Large intestine (tissue), 3 donors: ENCODE measurements around the gene ZBTB7A. TPM values are rescaled to one million over a fixed set of nuclear protein-coding genes. Genes with fewer than 3 reads are reported as not detected.

Experiments used
- DNase-seq, 2 donors: peaks; one replicate each; pipeline versions ENCODE4 v3.0.0 to v3.0.0-alpha.2; 2013
- H3K27ac ChIP-seq: one replicate; pipeline ENCODE4 v1.5.1; 2013; ENCODE audit warnings: low read length
- H3K27me3 ChIP-seq: 2 replicates; pipeline ENCODE4 v1.6.1; 2013; ENCODE audit warnings: low read length; ENCODE audit not compliant: control insufficient read depth, insufficient read depth
- H3K36me3 ChIP-seq: 2 replicates; pipeline ENCODE4 v1.6.1; 2013; ENCODE audit warnings: low read length; ENCODE audit not compliant: control insufficient read depth, insufficient read depth
- H3K4me1 ChIP-seq: one replicate; pipeline ENCODE4 v1.6.1; 2013; ENCODE audit warnings: low read length; ENCODE audit not compliant: control insufficient read depth, insufficient read depth
- H3K4me3 ChIP-seq: one replicate; pipeline ENCODE4 v1.5.1; 2013; ENCODE audit warnings: low read length
- H3K9me3 ChIP-seq: one replicate; pipeline ENCODE4 v1.6.1; 2013; ENCODE audit warnings: mild to moderate bottlenecking, low read depth, low read length, moderate library complexity; ENCODE audit not compliant: control insufficient read depth
- WGBS: methylation state at CpG from one replicate; pipeline ENCODE4 v1.1.5; 2013; ENCODE audit warnings: low lambda C conversion rate; ENCODE audit not compliant: insufficient coverage; 5-methylcytosine and 5-hydroxymethylcytosine counted together
- polyA plus RNA-seq: library from polyadenylated mRNA; unstranded; fragments of 120-200 nt; gene quantifications from one replicate; pipeline ENCODE4 v1.2.1, GENCODE V29; 2013

Gene ZBTB7A
- polyA plus RNA-seq, 1 donor: 34.1 TPM

DNA sequence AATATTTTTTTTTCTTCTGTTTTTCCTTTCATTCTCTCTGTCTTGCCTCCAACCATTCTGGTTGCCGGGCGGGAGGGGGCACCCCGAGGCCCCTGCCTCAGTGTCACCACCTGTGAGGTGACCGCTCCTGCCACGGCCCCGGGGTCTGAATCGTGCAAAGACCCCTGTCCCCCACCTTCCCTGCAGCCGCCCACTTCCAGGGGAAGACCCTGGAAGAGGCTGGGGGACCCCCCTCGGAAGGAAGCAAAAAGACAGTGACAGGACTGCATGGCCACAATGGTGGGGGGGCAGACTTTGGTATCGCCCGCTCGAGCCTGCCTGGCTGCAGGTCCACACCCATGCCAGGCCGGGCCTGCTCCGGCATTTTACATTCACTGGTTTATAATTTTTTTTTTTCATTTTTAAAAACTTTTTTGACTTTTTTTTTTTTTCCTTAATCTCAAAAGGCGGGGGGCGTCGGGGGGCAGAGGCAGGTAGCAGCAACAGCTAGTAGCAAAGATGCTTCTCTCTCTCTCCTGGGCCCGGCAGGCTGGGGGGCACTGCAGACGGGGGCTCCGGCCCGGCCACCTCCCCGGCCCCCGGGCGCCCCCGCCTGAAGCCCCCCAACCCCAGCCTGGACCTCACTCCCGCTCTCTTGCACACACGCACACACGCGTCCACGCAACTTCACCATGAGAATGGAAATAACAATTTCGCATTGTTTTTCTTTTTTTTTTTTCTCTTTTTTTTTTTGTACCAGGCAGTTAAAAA is 22.6 kb downstream of the ZBTB7A start:
- H3K4me1 ChIP-seq: peaks cover 13% of the 10 kb centered on the region
- H3K9me3 ChIP-seq: peaks cover 2% of the 10 kb centered on the region
- WGBS: 78% methylated on average over 6 of the region's 31 CpGs
- no peak for DNase-seq
- H3K36me3 ChIP-seq: peaks cover 41% of the 10 kb centered on the region
- H3K27me3 ChIP-seq: no peaks in the 10 kb centered on the region
- no peak overlapping the region for H3K27ac ChIP-seq
- H3K4me3 ChIP-seq: no peak overlapping the region

DNA sequence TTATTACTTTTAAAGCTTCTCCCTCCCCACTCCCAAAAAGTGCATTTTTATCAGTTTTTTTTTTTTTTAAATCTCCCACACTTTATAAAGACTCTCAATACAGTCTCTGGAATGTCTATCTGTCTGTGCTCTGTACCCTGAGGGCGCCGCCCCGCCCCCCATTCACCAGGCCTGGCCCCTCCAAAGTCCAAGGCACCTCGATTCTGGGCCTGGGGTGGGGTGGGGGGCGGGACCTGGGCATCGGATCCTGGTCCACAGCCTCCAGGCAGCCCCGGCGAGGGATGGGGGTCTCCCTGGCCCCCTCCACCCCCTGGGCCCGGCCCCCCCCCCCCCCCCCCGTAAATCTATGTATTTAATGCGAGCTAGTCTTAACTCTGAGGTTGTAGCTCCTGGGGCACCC is 23.3 kb downstream of the ZBTB7A start:
- peaks cover 17% of the 10 kb centered on the region for H3K4me1 ChIP-seq
- H3K9me3 ChIP-seq: peaks cover 6% of the 10 kb centered on the region
- WGBS: no CpG with 5 or more reads among the region's 11 CpGs
- peak; percentile 51 to 72 for DNase-seq
- no peak overlapping the region for H3K27ac ChIP-seq
- H3K4me3 ChIP-seq: no peak overlapping the region
- peaks cover 42% of the 10 kb centered on the region for H3K36me3 ChIP-seq
- H3K27me3 ChIP-seq: no peaks in the 10 kb centered on the region

DNA sequence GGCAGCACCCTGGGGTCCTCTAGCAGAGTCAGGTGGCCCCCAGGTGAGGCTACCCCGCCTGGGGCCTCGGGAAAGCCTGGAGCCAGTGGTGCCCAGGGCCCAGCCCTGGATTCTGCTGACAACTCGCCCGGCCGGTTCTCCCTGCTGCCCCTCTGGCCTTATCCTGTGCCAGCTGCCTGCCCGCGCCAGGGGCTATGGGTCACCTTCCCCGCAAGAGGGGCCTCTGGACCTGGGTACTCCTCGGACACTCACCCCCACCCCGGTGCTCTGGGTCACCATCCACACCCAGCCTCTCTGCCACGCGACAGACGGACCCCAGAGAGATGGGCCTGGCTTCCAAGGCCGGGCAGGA is 24.0 kb downstream of the ZBTB7A start:
- WGBS: no CpG with 5 or more reads among the region's 14 CpGs
- Histone ChIP-seq H3K27me3 (no peaks in the 10 kb centered on the region), H3K27ac (peak overlapping the region; percentile 45), H3K4me3 (no peak overlapping the region), H3K4me1 (peaks cover 17% of the 10 kb centered on the region), H3K36me3 (peaks cover 39% of the 10 kb centered on the region), H3K9me3 (peaks cover 7% of the 10 kb centered on the region)
- peak in 1 of 2 donors; percentile 34 for DNase-seq

DNA sequence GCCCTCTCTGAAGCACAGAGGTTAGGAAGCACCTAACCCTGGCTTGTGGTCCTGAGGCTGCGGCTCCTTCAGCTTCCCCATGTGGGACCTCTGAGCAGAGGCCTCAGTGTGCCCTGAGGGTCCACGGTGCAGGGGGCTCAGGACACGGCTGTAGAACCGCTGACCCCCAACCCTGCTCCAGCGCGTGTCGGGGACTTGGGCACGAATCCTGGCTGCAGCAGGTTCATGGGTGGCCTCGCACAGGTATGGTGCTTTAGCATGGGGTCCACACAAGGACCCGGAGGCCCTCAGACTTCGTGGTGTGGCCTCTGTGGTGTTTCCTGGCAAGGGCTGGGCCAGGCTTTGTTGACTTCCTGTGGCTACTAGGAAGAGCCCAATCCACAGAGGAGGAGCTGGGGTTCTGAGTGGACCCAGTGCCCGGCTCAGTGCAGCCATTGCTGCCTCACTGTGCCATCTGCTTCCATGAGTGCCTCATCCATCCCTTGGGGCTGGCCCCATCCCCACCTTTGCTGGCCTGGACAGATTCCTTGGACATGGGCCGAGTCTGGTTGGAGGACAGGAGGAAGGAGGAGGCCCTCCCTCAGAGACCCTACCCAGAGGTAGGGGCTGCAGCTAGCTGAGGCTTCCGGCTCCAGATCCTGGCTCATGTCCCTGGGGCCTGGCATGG is 24.5 kb downstream of the ZBTB7A start:
- Histone ChIP-seq H3K27me3 (no peaks in the 10 kb centered on the region), H3K4me1 (peaks cover 17% of the 10 kb centered on the region), H3K27ac (peak overlapping the region; percentile 45), H3K36me3 (peaks cover 39% of the 10 kb centered on the region), H3K4me3 (no peak overlapping the region), H3K9me3 (peaks cover 9% of the 10 kb centered on the region)
- no peak for DNase-seq
- WGBS: no CpG with 5 or more reads among the region's 14 CpGs

DNA sequence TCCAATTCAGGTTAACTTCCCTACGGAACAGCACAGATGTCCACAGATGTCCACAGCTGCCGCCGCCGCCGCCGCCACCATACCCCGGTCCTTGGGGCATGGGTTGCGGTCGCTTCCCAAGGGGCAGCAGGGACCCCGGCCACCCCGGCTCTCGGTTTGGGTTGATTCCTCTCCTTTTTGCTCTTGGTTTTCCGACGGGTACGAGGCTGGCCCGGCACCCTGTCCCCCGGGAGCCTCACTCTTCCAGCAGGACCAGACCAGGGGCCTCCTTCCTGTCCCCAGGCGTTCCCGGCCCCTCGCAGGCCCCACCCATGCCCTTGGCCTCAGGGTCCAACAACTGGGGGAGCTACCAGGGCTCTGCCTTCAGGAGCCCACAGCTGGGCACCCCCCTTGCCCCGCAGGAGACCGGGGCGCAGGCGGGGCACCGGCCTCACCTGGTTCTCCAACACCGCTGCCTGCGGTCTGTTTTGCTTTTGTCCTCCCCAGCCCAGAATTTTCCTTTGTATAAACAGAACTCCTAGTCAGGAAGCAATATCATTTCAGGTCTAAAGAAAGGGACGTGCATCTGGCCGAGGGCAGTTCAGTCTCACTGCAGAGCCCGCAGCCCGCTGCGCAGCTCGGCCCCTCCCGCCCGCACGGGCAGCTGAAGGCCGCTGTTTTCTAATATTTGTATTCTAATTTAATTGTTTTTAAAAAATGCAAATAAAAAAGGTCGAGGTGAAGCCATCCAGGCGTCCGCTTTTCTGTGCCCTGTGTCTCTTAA is 27.9 kb downstream of the ZBTB7A start:
- Histone ChIP-seq H3K27me3 (no peaks in the 10 kb centered on the region), H3K27ac (no peak overlapping the region), H3K4me1 (peaks cover 12% of the 10 kb centered on the region), H3K4me3 (no peak overlapping the region), H3K36me3 (peaks cover 48% of the 10 kb centered on the region), H3K9me3 (peaks cover 20% of the 10 kb centered on the region)
- no CpG with 5 or more reads among the region's 40 CpGs for WGBS
- no peak for DNase-seq

DNA sequence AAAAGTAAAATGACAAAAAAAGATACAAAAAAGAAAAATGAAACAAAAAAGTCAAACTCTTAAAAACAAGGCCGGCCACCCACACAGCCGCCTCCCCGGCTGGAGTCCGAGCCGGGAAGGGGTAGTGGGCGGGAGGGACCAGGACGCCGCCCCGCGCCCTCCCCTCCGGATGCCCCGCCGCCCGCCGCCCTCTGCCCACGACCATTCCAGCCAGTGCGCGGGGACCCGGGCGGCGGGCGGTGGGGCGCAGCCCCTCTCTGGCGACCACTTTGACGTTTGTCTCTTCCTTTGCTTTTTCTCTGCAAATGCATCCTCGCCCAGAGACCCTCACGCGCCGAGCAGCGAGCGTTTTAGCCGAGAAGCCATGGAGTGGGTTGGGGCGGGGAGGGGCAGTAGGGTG is 28.6 kb downstream of the ZBTB7A start:
- Histone ChIP-seq H3K36me3 (peaks cover 53% of the 10 kb centered on the region), H3K27me3 (no peaks in the 10 kb centered on the region), H3K27ac (no peak overlapping the region), H3K9me3 (peaks cover 20% of the 10 kb centered on the region), H3K4me1 (peaks cover 11% of the 10 kb centered on the region), H3K4me3 (no peak overlapping the region)
- WGBS: no CpG with 5 or more reads among the region's 33 CpGs
- DNase-seq: no peak

DNA sequence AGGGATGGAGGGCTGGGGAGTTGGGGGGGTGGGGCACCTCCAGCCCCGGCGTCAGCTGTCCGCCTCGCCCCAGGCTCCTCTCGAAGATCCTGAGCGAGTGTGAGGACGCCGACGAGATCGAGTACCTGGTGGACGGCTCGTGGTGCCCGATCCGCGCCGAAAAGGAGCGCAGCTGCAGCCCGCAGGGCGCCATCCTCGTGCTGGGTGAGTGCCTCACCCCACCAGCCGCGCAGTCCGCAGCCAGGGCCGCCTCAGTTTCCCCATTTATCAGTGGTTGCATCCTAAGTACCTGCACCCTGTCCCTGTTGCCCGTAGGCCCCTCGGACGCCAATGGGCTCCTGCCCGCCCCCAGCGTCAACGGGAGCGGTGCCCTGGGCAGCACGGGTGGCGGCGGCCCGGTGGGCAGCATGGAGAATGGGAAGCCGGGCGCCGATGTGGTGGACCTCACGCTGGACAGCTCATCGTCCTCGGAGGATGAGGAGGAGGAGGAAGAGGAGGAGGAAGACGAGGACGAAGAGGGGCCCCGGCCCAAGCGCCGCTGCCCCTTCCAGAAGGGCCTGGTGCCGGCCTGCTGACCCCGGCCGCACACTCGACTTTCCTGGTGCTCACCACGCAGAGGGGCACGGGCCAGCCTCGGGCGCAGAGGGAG is 29.3 kb downstream of the ZBTB7A start:
- H3K4me3 ChIP-seq: no peak overlapping the region
- H3K27ac ChIP-seq: no peak overlapping the region
- peaks cover 57% of the 10 kb centered on the region for H3K36me3 ChIP-seq
- peaks cover 5% of the 10 kb centered on the region for H3K4me1 ChIP-seq
- no CpG with 5 or more reads among the region's 54 CpGs for WGBS
- no peaks in the 10 kb centered on the region for H3K27me3 ChIP-seq
- DNase-seq: no peak
- peaks cover 20% of the 10 kb centered on the region for H3K9me3 ChIP-seq

DNA sequence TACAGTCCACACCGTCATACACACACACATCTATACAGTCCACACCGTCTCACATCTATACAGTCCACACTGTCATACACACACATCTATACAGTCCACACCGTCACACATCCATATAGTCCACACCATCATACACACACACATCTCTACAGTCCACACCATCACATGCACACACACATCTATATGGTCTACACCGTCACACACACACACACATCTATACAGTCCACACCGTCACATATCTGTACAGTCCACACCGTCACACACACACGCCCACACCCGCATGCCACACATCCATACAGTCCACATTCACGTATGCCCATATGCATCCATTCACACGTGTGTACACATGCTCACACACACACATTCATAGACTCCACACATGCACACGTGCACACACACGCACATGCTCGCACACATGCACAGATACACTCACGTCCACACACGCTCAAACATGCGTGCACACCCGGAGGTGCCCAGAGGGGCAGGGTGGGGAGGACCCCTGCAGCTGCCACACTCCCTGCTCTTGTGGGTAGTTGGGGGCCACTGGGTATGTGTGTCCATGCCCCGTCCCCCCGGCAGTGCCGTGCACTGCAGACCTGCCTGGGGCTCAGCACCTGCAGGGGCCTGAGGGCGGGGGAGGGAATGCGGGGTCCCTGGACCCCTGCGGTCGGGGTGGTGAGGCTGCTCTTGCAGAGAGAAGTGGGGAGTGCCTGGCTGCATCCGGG is 30.0 kb downstream of the ZBTB7A start:
- H3K4me1 ChIP-seq: peaks cover 4% of the 10 kb centered on the region
- DNase-seq: no peak
- WGBS: 100% methylated on average over 2 of the region's 25 CpGs
- H3K4me3 ChIP-seq: no peak overlapping the region
- H3K9me3 ChIP-seq: peaks cover 20% of the 10 kb centered on the region
- H3K27me3 ChIP-seq: no peaks in the 10 kb centered on the region
- H3K27ac ChIP-seq: no peak overlapping the region
- H3K36me3 ChIP-seq: peaks cover 62% of the 10 kb centered on the region

DNA sequence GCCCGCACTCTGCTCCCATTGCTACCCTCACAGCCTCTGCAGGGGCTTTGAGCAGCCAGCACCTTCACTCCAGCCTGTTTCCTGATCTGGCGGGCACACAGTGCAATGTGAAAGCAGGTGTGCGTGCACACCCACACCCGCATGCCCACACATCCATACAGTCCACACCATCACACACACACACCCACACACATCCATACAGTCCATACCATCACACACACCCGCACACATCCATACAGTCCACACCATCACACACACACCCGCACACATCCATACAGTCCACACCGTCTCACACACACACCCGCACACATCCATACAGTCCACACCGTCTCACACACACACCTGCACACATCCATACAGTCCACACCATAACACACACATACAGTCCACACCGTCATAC is 31.1 kb downstream of the ZBTB7A start:
- Histone ChIP-seq H3K4me1 (peaks cover 4% of the 10 kb centered on the region), H3K36me3 (peaks cover 72% of the 10 kb centered on the region), H3K9me3 (peaks cover 20% of the 10 kb centered on the region), H3K27ac (no peak overlapping the region), H3K27me3 (no peaks in the 10 kb centered on the region), H3K4me3 (no peak overlapping the region)
- WGBS: no CpG with 5 or more reads among the region's 10 CpGs
- DNase-seq: no peak
